Upper lobe of right lung (tissue), 1 donor: Measurements from ENCODE around the gene MYH9. TPM values are rescaled to one million over a fixed set of nuclear protein-coding genes. Genes with fewer than 3 reads are reported as not detected.

Source experiments
- ATAC-seq: fragments of 200-7000 bp; cut with Tn5 transposase; one replicate; pipeline ENCODE4 v1.9.1; 2020; ENCODE audit warnings: mild to moderate bottlenecking, moderate library complexity
- DNase-seq: peaks from one replicate; pipeline ENCODE4 v3.0.0-alpha.2; 2020
- H3K27ac ChIP-seq: fragments of 200-600 bp; one replicate; pipeline ENCODE4 v1.8.0; 2022
- H3K27me3 ChIP-seq: fragments of 200-600 bp; one replicate; pipeline ENCODE4 v1.8.0; 2022; ENCODE audit warnings: mild to moderate bottlenecking
- H3K36me3 ChIP-seq: fragments of 200-600 bp; one replicate; pipeline ENCODE4 v1.8.0; 2022
- H3K4me1 ChIP-seq: fragments of 200-600 bp; one replicate; pipeline ENCODE4 v1.8.0; 2022
- H3K4me3 ChIP-seq: fragments of 200-600 bp; one replicate; pipeline ENCODE4 v1.8.0; 2022; ENCODE audit warnings: mild to moderate bottlenecking
- H3K9me3 ChIP-seq: fragments of 200-600 bp; one replicate; pipeline ENCODE4 v1.8.0; 2022
- intact Hi-C: fragments of 100-400 bp; cut with DNase I; formaldehyde crosslinking; loops from one replicate; pipeline ENCODE4 v1.11.0; 2022
- total RNA-seq: library from RNA; stranded (reverse); fragmentation: NEBNext Ultra II Directional; extraction: Animal tissue kit (Norgen Biotek cat#: 25700); gene quantifications from one replicate; pipeline ENCODE4 v1.2.1, GENCODE V29; 2021
- TF ChIP-seq, protein P1 (sequence below): fragments of 200-600 bp; IDR thresholded peaks from one replicate; pipeline ENCODE4 v1.8.0; 2022; ENCODE audit warnings: antibody characterized with exemption
- donor health status: DM: no; HTN: yes; CAD: no; lungs with severe emphysema.

Gene MYH9
- total RNA-seq, 1 donor from 2014 or later: 842 TPM

DNA sequence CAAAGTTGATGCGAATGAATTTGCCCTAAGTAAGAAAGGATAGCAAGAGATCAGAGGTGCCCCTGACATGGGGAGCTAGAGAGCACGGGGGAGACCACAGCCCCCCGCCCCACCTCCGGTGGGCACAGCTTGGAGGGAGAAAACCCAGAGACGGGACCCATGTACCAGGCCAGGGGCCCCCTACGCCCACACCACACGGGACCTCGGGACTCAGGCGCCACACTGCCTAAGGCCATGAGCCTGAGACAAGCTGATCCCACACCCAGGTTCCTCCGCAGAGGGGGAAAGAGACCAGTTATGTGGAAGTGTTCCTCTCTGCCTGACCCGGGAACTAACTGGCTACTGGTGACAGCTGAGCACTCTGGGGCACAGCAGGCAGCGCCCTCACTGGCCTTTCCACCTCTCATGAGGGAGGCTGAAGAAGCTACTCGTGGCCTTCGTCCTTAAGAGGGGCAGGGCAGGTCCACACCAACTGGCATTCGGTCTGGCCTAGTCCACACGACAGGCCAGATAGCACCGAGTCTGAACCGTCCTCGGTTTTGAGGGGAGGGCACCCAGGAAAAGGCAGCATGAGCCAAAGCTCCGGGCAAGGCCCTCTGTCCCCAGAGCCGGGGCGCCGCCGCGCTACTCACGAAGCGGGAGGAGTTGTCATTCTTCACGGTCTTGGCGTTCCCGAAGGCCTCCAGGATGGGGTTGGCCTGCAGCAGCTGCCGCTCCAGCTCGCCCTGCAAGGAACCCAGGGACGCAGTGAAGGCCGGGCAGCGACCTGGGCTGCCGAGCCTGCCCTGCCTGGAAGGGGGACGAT lies 65.8 kb downstream of the MYH9 start:
- H3K4me1 ChIP-seq: peaks cover 47% of the 10 kb centered on the region
- intact Hi-C loops: loop anchor here (5.0 kb wide), 1 partner anchor 135 kb away; no protein-coding TSS in a partner anchor
- peaks cover 98% of the 10 kb centered on the region for H3K36me3 ChIP-seq
- H3K4me3 ChIP-seq: no peak overlapping the region
- no peak for ATAC-seq
- no peak for DNase-seq
- TF ChIP-seq, protein P1, sequence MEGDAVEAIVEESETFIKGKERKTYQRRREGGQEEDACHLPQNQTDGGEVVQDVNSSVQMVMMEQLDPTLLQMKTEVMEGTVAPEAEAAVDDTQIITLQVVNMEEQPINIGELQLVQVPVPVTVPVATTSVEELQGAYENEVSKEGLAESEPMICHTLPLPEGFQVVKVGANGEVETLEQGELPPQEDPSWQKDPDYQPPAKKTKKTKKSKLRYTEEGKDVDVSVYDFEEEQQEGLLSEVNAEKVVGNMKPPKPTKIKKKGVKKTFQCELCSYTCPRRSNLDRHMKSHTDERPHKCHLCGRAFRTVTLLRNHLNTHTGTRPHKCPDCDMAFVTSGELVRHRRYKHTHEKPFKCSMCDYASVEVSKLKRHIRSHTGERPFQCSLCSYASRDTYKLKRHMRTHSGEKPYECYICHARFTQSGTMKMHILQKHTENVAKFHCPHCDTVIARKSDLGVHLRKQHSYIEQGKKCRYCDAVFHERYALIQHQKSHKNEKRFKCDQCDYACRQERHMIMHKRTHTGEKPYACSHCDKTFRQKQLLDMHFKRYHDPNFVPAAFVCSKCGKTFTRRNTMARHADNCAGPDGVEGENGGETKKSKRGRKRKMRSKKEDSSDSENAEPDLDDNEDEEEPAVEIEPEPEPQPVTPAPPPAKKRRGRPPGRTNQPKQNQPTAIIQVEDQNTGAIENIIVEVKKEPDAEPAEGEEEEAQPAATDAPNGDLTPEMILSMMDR: no peak
- no peaks in the 10 kb centered on the region for H3K27me3 ChIP-seq
- peak overlapping the region; percentile 91 for H3K27ac ChIP-seq
- no peaks in the 10 kb centered on the region for H3K9me3 ChIP-seq

DNA sequence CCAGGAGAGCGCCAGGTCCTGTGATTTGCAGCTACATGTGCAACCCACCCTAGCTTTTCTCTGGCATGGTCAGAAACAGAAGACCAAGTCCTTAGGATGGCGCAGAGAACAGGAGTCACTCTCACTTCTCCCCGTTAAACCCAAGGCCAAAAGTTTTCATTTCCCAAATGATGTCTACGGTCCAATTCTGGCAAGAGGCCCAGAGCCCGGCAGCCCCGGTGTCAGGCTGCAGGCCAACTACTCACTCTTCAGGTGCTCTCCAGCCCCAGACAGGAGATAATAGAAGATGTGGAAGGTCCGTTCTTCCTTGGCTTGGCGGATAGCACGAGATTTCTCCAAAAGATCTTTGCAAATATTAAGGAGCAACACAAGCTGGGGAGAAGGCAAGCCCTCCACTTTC lies 67.2 kb downstream of the MYH9 start:
- Histone ChIP-seq H3K27me3 (no peaks in the 10 kb centered on the region), H3K4me3 (no peak overlapping the region), H3K9me3 (no peaks in the 10 kb centered on the region), H3K4me1 (peaks cover 36% of the 10 kb centered on the region), H3K27ac (peak overlapping the region; percentile 24), H3K36me3 (peaks cover 96% of the 10 kb centered on the region)
- DNase-seq (no peak), ATAC-seq (no peak)
- intact Hi-C loops: loop anchor here (5.0 kb wide), 1 partner anchor 137 kb away; no protein-coding TSS in a partner anchor
- TF ChIP-seq, protein P1: no peak

DNA sequence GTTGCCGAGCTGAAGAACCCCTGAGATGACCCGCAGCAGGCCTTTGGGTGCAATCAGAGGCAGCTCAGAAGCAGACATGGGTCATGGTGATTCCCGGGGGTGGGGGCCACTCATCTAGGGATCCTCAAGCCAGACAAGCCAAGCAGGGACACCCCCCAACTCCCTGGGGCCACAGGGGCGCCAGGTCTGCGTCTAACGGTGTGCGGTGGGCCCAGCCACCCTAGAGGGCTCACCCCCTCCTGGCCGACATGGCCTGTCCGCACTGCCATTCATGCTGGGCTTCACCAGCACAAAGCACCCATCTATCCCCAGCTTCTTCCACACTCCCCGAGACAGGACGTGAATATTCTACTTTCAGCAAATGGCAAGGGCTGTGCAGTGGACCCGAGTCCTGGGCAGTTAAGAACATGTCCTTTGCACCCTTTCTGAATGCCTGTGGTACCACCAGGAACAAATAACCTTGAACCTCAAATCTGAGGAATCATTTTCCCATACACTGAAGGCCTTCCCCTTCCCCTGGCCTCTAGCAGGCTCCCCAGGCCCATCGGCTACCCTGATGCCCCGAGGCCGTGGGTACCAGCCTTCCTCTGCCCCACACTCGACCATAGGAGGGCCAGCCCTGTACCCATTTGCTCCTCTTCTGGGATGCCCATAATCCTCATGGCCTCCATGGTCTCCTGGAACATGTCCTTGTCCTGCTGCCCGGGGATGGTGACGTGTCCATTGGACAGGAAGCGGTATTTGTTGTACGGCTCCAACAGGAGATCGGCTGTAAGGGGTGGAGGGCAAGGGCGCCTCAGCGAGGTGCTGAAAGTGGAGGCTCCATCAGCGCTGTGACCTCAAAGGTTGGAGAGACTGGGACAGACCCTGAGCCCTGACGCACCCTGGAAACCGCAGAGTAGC lies 67.9 kb downstream of the MYH9 start:
- TF ChIP-seq, protein P1: no peak
- no peak overlapping the region for H3K4me3 ChIP-seq
- peak overlapping the region; percentile 24 for H3K27ac ChIP-seq
- H3K9me3 ChIP-seq: no peaks in the 10 kb centered on the region
- ATAC-seq (no peak), DNase-seq (no peak)
- intact Hi-C loops: loop anchor here (5.0 kb wide), 1 partner anchor 137 kb away; no protein-coding TSS in a partner anchor
- peaks cover 29% of the 10 kb centered on the region for H3K4me1 ChIP-seq
- peaks cover 96% of the 10 kb centered on the region for H3K36me3 ChIP-seq
- no peaks in the 10 kb centered on the region for H3K27me3 ChIP-seq

DNA sequence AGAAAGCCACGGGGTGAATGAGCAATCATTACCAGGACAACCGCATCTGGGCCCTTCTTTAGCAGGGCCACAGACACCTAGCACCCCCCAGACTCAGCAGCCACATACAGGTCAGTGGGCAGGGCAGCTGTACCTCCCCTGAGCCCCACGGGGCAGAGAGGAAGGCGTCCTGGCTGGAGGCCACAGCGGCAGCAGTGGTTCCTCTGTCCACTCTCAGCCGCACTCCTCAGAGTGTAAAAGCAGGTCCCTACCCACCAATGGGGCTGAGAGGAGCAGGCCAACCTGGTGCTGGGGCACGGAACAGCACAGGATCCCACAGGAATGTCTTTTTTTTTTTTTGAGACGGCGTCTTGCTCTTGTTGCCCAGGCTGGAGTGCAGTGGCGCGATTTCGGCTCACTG lies 69.3 kb downstream of the MYH9 start:
- peaks cover 15% of the 10 kb centered on the region for H3K4me1 ChIP-seq
- H3K4me3 ChIP-seq: no peak overlapping the region
- no peak for ATAC-seq
- intact Hi-C loops: no loop called here
- no peak overlapping the region for H3K27ac ChIP-seq
- no peak for DNase-seq
- H3K9me3 ChIP-seq: no peaks in the 10 kb centered on the region
- no peaks in the 10 kb centered on the region for H3K27me3 ChIP-seq
- H3K36me3 ChIP-seq: peaks cover 96% of the 10 kb centered on the region
- TF ChIP-seq, protein P1: no peak

DNA sequence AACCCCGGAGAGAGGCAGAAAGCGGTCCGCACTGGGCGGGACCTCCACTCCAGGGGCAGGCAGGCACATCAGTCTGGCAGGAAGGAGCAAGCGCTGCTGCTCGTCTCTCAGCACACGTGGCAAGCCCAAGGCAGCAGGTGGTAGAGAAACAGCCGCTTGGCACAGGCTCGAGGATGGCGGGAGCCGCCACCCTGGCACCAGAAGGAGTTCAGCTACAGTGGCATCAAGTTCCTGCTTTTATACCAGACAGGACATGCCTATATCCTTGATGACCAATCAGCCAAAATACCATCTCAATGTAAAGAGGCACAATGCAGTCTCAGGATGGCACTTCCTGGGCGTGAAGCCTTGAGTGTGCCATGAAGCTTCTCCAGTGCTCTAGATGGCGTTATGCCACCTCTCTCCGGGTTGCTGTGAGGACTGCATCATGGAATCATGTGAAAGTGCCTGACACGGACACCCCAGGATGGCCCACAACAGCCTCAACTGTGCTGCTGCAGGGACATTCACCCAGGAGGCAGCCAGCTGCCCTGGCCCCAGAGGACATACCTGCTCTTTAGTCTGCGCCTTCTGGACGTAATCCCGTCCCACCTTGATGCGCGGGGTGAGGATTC lies 70.0 kb downstream of the MYH9 start:
- ATAC-seq (no peak), DNase-seq (no peak)
- Histone ChIP-seq H3K9me3 (no peaks in the 10 kb centered on the region), H3K27ac (no peak overlapping the region), H3K4me1 (peaks cover 8% of the 10 kb centered on the region), H3K27me3 (no peaks in the 10 kb centered on the region), H3K36me3 (peaks cover 98% of the 10 kb centered on the region), H3K4me3 (no peak overlapping the region)
- TF ChIP-seq, protein P1: no peak
- intact Hi-C loops: no loop called here
